Tibial artery (tissue), 4 donors: ENCODE measurements around the gene NFATC3.

ENCODE experiments used
- DNase-seq, 2 donors: peaks; one replicate each; pipeline ENCODE4 v3.0.0-alpha.2; 2019
- H3K27ac ChIP-seq, 2 donors: fragments of 200-600 bp; sonication (generic) in 1 of 2; 1 replicate in 1 of 2; 2 replicates in 1 of 2; pipeline ENCODE4 v1.5.1; 2018 to 2019; ENCODE audit warnings: mild to moderate bottlenecking in 1 of 2
- H3K27me3 ChIP-seq, 2 donors: fragments of 200-600 bp; sonication (generic) in 1 of 2; one replicate each; pipeline versions ENCODE4 v1.5.1 to v1.6.0; 2016 to 2019
- H3K36me3 ChIP-seq, 3 donors: fragments of 200-600 bp; sonication (generic) in 2 of 3; one replicate each; pipeline ENCODE4 v1.5.1; 2016 to 2019; ENCODE audit warnings: mild to moderate bottlenecking in 2 of 3
- H3K4me1 ChIP-seq, 4 donors: fragments of 200-600 bp; sonication (generic) in 2 of 4; 1 replicate in 3 of 4; 2 replicates in 1 of 4; pipeline ENCODE4 v1.5.1; 2016 to 2019
- H3K4me3 ChIP-seq, 2 donors: fragments of 200-600 bp; sonication (generic) in 1 of 2; 1 replicate in 1 of 2; 2 replicates in 1 of 2; pipeline ENCODE4 v1.5.1; 2018 to 2019; ENCODE audit warnings: mild to moderate bottlenecking in 2 of 2
- H3K9me3 ChIP-seq, 3 donors: fragments of 200-600 bp; sonication (generic) in 1 of 3; one replicate each; pipeline ENCODE4 v1.5.1; 2016 to 2019
- CTCF ChIP-seq, 2 experiments: fragments of 200-600 bp in 1 of 2; fragments of 450-650 bp in 1 of 2; IDR thresholded peaks; one replicate each; pipeline ENCODE4 v1.5.1; 2017 to 2019; ENCODE audit warnings: antibody characterized with exemption in 2 of 2, mild to moderate bottlenecking in 1 of 2, moderate library complexity in 1 of 2
- intact Hi-C: fragments of 100-400 bp; cut with DNase I; formaldehyde crosslinking; loops from one replicate; pipeline ENCODE4 v1.15.0; 2023; ENCODE audit warnings: low total_unique reads

Gene NFATC3

GRCh38 chr16:68093816-68094613 is 8.8 kb downstream of the NFATC3 start:
- intact Hi-C loops: no loop called here
- Histone ChIP-seq H3K27ac (no peak overlapping the region), H3K27me3 (no peaks in the 10 kb centered on the region), H3K36me3 (no peaks in the 10 kb centered on the region), H3K9me3 (no peaks in the 10 kb centered on the region), H3K4me1 (peaks cover 0 to 59% (median 19%) of the 10 kb centered on the region in 4 donors), H3K4me3 (no peak overlapping the region)
- no peak for DNase-seq
- TF ChIP-seq CTCF (IDR thresholded peaks at IDR 0.05): peak; percentile 21 to 31

GRCh38 chr16:68094614-68094934 is 9.4 kb downstream of the NFATC3 start:
- Histone ChIP-seq H3K36me3 (no peaks in the 10 kb centered on the region), H3K4me3 (no peak overlapping the region), H3K4me1 (peaks cover 0 to 58% (median 19%) of the 10 kb centered on the region in 4 donors), H3K9me3 (no peaks in the 10 kb centered on the region), H3K27ac (no peak overlapping the region), H3K27me3 (no peaks in the 10 kb centered on the region)
- intact Hi-C loops: no loop called here
- no peak for TF ChIP-seq CTCF (IDR thresholded peaks at IDR 0.05)
- no peak for DNase-seq

GRCh38 chr16:68096491-68096890 is 11.3 kb downstream of the NFATC3 start:
- intact Hi-C loops: no loop called here
- no peak for TF ChIP-seq CTCF (IDR thresholded peaks at IDR 0.05)
- no peak overlapping the region for H3K27ac ChIP-seq
- H3K9me3 ChIP-seq: no peaks in the 10 kb centered on the region
- no peak for DNase-seq
- H3K4me1 ChIP-seq: peaks cover 0 to 46% (median 20%) of the 10 kb centered on the region in 4 donors
- H3K4me3 ChIP-seq: no peak overlapping the region
- no peaks in the 10 kb centered on the region for H3K27me3 ChIP-seq
- H3K36me3 ChIP-seq: no peaks in the 10 kb centered on the region

GRCh38 chr16:68097088-68097487 is 11.9 kb downstream of the NFATC3 start:
- no peaks in the 10 kb centered on the region for H3K27me3 ChIP-seq
- no peaks in the 10 kb centered on the region for H3K9me3 ChIP-seq
- H3K36me3 ChIP-seq: no peaks in the 10 kb centered on the region
- H3K4me1 ChIP-seq: peaks cover 0 to 40% (median 14%) of the 10 kb centered on the region in 4 donors
- H3K27ac ChIP-seq: no peak overlapping the region
- intact Hi-C loops: no loop called here
- DNase-seq: no peak
- no peak for TF ChIP-seq CTCF (IDR thresholded peaks at IDR 0.05)
- no peak overlapping the region for H3K4me3 ChIP-seq

GRCh38 chr16:68097895-68098294 is 12.7 kb downstream of the NFATC3 start:
- no peak for TF ChIP-seq CTCF (IDR thresholded peaks at IDR 0.05)

More at GRCh38 chr16:68097895-68098294, 12.7 kb downstream of the NFATC3 start:
- H3K36me3 ChIP-seq: no peaks in the 10 kb centered on the region
- intact Hi-C loops: no loop called here
- DNase-seq: no peak
- H3K27me3 ChIP-seq: no peaks in the 10 kb centered on the region
- H3K27ac ChIP-seq: no peak overlapping the region
- H3K4me3 ChIP-seq: no peak overlapping the region
- H3K9me3 ChIP-seq: no peaks in the 10 kb centered on the region
- H3K4me1 ChIP-seq: peaks cover 0 to 32% (median 13%) of the 10 kb centered on the region in 4 donors
